Measurements from ENCODE around the gene COLEC11.

- TF ChIP-seq, protein P1, sequence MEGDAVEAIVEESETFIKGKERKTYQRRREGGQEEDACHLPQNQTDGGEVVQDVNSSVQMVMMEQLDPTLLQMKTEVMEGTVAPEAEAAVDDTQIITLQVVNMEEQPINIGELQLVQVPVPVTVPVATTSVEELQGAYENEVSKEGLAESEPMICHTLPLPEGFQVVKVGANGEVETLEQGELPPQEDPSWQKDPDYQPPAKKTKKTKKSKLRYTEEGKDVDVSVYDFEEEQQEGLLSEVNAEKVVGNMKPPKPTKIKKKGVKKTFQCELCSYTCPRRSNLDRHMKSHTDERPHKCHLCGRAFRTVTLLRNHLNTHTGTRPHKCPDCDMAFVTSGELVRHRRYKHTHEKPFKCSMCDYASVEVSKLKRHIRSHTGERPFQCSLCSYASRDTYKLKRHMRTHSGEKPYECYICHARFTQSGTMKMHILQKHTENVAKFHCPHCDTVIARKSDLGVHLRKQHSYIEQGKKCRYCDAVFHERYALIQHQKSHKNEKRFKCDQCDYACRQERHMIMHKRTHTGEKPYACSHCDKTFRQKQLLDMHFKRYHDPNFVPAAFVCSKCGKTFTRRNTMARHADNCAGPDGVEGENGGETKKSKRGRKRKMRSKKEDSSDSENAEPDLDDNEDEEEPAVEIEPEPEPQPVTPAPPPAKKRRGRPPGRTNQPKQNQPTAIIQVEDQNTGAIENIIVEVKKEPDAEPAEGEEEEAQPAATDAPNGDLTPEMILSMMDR (IDR thresholded peaks at IDR 0.05; ENCODE audit: poor library complexity) = no peak
- TF ChIP-seq EZH2 (IDR thresholded peaks at IDR 0.05; ENCODE audit: borderline replicate concordance) (no peak), EZH2phosphoT487 (IDR thresholded peaks at IDR 0.05; ENCODE audit: low read depth, severe bottlenecking, unreplicated experiment) (no peak)
These were observed 16.7 kb downstream of the COLEC11 start for GRCh38 chr2:3611589-3611988.

All from hepatocyte (in vitro differentiated cells).